Measurements from ENCODE around the gene ICAM3. TPM values are rescaled to one million over a fixed set of nuclear protein-coding genes. Genes with fewer than 3 reads are reported as not detected.

ICAM3 gene
- total RNA-seq, 1 experiment from 2014 or later: 8.3 TPM

DNA sequence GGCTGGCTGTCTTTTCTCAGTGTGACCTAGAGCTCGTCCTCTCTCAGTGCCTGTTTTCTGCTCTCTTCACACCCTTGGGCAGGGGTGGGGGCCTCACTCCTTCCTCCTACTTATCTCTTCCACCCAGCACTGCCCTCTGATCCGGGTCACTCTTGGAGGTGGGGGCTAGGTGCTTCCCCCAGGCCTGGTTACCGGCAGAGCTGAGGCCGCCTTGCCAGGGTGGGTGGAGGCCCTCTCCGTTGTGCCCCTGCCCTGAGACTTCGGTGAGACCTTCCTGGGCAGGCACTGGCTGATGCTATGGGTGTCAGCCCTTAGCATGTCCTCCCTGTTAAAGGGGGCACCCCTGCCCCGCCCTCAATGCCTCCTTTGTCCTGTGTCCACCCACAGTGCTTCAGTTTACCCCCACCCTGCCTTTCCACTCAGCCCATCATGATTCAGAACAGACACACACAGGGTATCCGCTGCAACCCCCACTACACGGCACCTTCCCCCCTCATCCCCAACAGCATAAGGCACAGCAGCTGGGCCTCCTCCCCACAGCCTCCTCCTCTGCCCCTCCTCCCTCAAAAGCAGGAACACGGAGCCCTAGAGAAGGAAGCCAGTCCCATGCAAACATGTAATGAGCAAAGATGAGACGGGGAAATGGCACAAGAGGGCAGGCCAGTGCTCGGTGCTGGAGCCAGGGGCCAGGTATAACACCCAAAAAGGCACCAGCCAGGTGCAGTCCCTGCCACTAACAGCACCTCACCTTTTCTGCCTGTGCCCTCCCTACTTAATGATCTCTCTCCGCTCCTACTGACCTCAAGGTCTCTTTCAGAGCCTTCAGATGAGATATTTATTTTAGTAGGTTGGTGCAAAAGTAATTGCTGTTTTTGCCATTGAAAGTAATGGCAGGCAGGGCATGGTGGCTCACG is 39.6 kb downstream of the ICAM3 start (continued):
- TF ChIP-seq CBX3 (IDR thresholded peaks at IDR 0.05; ENCODE audit: low read depth) (no peak), FOSL1 (IDR thresholded peaks at IDR 0.05; ENCODE audit: low read depth) (no peak), SRF (IDR thresholded peaks at IDR 0.05; ENCODE audit: low read depth) (no peak)

DNA sequence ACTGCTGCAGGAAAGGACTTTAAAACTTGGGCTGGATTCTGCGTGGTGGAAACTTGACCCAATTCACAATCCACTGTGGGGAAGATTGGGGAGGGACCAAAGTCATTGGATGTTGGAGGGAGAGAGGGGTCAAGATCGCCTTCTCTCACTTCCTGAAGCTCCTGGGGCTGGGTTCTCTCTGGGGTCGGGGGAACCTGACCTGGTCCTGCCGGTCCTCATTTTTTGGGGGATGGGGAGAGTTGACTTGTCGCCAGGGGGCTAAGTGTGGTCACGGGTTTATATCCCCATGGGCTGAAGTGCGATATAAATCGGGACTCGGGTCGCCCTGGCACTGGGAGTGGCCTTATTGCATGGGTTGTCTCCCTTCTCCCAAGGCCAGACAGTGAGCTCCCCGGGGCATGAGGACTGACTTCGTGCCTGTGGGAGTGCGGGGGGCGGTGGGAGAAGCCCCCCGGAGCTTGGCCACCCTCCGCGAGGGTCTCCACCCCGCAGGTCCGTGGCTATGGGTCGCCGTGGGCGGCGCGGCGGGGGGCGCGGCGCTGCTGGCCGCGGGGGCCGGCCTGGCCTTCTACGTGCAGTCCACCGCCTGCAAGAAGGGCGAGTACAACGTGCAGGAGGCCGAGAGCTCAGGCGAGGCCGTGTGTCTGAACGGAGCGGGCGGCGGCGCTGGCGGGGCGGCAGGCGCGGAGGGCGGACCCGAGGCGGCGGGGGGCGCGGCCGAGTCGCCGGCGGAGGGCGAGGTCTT is 43.4 kb downstream of the ICAM3 start:
- TF ChIP-seq, protein P1, sequence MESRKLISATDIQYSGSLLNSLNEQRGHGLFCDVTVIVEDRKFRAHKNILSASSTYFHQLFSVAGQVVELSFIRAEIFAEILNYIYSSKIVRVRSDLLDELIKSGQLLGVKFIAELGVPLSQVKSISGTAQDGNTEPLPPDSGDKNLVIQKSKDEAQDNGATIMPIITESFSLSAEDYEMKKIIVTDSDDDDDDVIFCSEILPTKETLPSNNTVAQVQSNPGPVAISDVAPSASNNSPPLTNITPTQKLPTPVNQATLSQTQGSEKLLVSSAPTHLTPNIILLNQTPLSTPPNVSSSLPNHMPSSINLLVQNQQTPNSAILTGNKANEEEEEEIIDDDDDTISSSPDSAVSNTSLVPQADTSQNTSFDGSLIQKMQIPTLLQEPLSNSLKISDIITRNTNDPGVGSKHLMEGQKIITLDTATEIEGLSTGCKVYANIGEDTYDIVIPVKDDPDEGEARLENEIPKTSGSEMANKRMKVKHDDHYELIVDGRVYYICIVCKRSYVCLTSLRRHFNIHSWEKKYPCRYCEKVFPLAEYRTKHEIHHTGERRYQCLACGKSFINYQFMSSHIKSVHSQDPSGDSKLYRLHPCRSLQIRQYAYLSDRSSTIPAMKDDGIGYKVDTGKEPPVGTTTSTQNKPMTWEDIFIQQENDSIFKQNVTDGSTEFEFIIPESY (IDR thresholded peaks at IDR 0.05; ENCODE audit: extremely low read depth, insufficient replicate concordance, low read length): no peak
- no peak for TF ChIP-seq EZH2phosphoT487 (IDR thresholded peaks at IDR 0.05; ENCODE audit: borderline replicate concordance)
- no peak for TF ChIP-seq ELF1 (IDR thresholded peaks at IDR 0.05; ENCODE audit: borderline replicate concordance, low read depth)
- no peak overlapping the region for H3K4me3 ChIP-seq (replicated peaks in 1 of 2; ENCODE audit: low read depth in 1 of 2, low read length in 2 of 2)
- BruUV-seq (replicated peaks): no TSS peak

More for the DNA sequence above, 43.4 kb downstream of the ICAM3 start:
- H3K9me2 ChIP-seq (ENCODE audit: insufficient read depth): no peaks in the 10 kb centered on the region
- no peak overlapping the region for H3K9ac ChIP-seq (ENCODE audit: low read length)
- no peak overlapping the region for H2AFZ ChIP-seq (ENCODE audit: low read depth, low read length, poor library complexity, severe bottlenecking)
- DNase-seq (ENCODE audit: low read depth, low spot score) (no peak), ATAC-seq (no peak)
- H4K20me1 ChIP-seq (ENCODE audit: insufficient read depth): no peaks in the 10 kb centered on the region
- H3K27me3 ChIP-seq (ENCODE audit: insufficient read depth, low read length): no peaks in the 10 kb centered on the region
- H3K79me2 ChIP-seq (ENCODE audit: insufficient read depth, low read length): peaks cover 8% of the 10 kb centered on the region; the same call in 1 of the 2 replicates
- H3K9me3 ChIP-seq (ENCODE audit: control insufficient read depth in 1 of 2, insufficient read depth in 1 of 2, low read depth in 1 of 2, low read length in 2 of 2): no peaks in the 10 kb centered on the region
- ChIA-PET POLR2A (no interaction called here), CTCF (no interaction called here), RAD21 (ENCODE audit: low non-redundant PET in 1 of 2, low total read pairs in 2 of 2, uncharacterized antibody in 2 of 2, unreplicated experiment in 2 of 2) (no interaction called here)
- H3K27ac ChIP-seq (ENCODE audit: low read depth, low read length): no peak overlapping the region
- H3K36me3 ChIP-seq (ENCODE audit: control insufficient read depth in 1 of 2, insufficient read depth in 2 of 2, low read length in 2 of 2): peaks cover 2 to 23% of the 10 kb centered on the region in 2 experiments; a peak in 2 of 4 replicates
- peaks cover 9 to 20% of the 10 kb centered on the region in 2 experiments for H3K4me1 ChIP-seq (ENCODE audit: control insufficient read depth in 1 of 2, insufficient read depth in 2 of 2, low read length in 2 of 2)
- intact Hi-C loops (cut with micrococcal nuclease): no loop called here
- no peak overlapping the region for H3K4me2 ChIP-seq (ENCODE audit: low read length)
